ENCODE data around the gene C1orf105. TPM values are rescaled to one million over a fixed set of nuclear protein-coding genes. Genes with fewer than 3 reads are reported as not detected.
A peak's percentile ranks its signal among the peaks of the same experiment; 100 is the strongest.

C1orf105 gene
- total and polyA plus RNA-seq, 2 of the 13 experiments (the other 11 are each of a cell fraction or from before 2014, with no cell fraction given) = 0.15 to 0.45 TPM

DNA sequence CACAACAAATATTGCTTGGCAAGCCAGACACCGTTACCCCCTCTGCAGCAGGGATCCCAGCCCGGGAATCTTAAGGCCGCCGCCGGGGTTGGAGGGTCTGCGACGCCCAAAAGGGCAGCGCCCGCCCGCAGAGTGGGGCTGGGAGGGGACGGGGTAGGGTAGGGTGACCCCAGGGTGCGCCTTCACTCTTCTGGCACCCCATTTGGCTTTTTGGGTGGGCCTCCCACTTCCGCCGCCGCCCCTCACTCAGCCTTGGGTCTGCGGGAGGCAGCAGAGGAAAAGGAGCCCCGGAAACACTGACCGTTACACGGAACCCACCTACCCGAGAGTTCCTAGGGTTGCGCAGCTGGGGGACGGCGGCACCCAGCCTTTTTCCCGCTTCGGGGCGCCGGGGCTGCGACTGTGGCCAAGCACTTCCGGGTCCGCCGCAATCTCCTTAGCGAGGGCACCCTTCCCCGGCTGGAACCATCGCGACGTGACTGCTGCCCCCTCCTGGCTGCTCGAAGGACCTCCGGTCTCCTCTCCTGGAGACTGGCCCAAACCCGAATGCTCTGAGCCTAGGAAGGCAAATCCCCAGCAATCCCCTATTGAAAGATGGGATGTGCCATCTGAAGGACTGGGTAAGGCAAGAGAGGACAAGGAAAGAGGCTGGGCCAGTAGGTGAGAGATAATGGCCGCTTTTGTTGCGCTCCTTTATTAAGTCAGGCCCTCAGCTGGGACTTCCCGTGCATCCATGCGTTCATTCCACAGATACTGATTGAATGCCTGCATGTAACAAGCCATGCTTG lies 23.4 kb downstream of the C1orf105 start, which contains the start of gene PIGC (continued):
- peak; percentile 69; the same call in 1 of the 2 replicates for TF ChIP-seq ETV5 (CRISPR knock-in tag; IDR thresholded peaks at IDR 0.05; ENCODE audit: borderline replicate concordance)
- TF ChIP-seq SMAD3 (CRISPR knock-in tag; IDR thresholded peaks at IDR 0.05) = peak; percentile 86; the same call in 1 of the 2 replicates
- no peak for TF ChIP-seq ZFP36 (IDR thresholded peaks at IDR 0.05; ENCODE audit: borderline replicate concordance, low read depth, low read length, partially characterized antibody)
- peak; percentile 29; the same call in 1 of the 2 replicates for TF ChIP-seq ZSCAN21 (CRISPR knock-in tag; IDR thresholded peaks at IDR 0.05; ENCODE audit: borderline replicate concordance)
- TF ChIP-seq ZBTB7B (CRISPR knock-in tag; IDR thresholded peaks at IDR 0.05) = peak; percentile 55; the same call in 1 of the 2 replicates
- TF ChIP-seq ZNF652 (CRISPR knock-in tag; IDR thresholded peaks at IDR 0.05; ENCODE audit: borderline replicate concordance, low read depth) = peak; percentile 37; the same call in 1 of the 2 replicates
- TF ChIP-seq, protein P1, sequence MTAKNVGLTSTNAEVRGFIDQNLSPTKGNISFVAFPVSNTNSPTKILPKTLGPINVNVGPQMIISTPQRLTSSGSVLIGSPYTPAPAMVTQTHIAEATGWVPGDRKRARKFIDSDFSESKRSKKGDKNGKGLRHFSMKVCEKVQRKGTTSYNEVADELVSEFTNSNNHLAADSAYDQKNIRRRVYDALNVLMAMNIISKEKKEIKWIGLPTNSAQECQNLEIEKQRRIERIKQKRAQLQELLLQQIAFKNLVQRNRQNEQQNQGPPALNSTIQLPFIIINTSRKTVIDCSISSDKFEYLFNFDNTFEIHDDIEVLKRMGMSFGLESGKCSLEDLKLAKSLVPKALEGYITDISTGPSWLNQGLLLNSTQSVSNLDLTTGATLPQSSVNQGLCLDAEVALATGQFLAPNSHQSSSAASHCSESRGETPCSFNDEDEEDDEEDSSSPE (CRISPR knock-in tag; IDR thresholded peaks at IDR 0.05) = peak; percentile 69
- peak; percentile 69 for TF ChIP-seq POLR2AphosphoS5 (IDR thresholded peaks at IDR 0.05; ENCODE audit: low read depth, low read length)
- TF ChIP-seq NFE2L2 (IDR thresholded peaks at IDR 0.05; ENCODE audit: low read length) = no peak
- TF ChIP-seq EHMT2 (IDR thresholded peaks at IDR 0.05; ENCODE audit: borderline replicate concordance, low read depth, low read length) = peak; percentile 50; the same call in 1 of the 2 replicates
- TF ChIP-seq KDM3A (CRISPR knock-in tag; IDR thresholded peaks at IDR 0.05; ENCODE audit: low read depth) = peak; percentile 79
- peak; percentile 57; the same call in 1 of the 2 replicates for TF ChIP-seq KLF6 (CRISPR knock-in tag; IDR thresholded peaks at IDR 0.05)
- peak; percentile 35; the same call in 1 of the 2 replicates for TF ChIP-seq ZNF614 (CRISPR knock-in tag; IDR thresholded peaks at IDR 0.05; ENCODE audit: borderline replicate concordance)
- TF ChIP-seq XRCC5 (optimal IDR thresholded peaks at IDR 0.05; ENCODE audit: low read length) = peak; percentile 93
- peak; percentile 94 for TF ChIP-seq PHF20 (CRISPR knock-in tag; IDR thresholded peaks at IDR 0.05)
- TF ChIP-seq RELA (CRISPR knock-in tag; IDR thresholded peaks at IDR 0.05) = peak; percentile 74; the same call in 1 of the 2 replicates
- TF ChIP-seq HNF1B (CRISPR knock-in tag; IDR thresholded peaks at IDR 0.05) = peak; percentile 85
- TF ChIP-seq, protein P2, sequence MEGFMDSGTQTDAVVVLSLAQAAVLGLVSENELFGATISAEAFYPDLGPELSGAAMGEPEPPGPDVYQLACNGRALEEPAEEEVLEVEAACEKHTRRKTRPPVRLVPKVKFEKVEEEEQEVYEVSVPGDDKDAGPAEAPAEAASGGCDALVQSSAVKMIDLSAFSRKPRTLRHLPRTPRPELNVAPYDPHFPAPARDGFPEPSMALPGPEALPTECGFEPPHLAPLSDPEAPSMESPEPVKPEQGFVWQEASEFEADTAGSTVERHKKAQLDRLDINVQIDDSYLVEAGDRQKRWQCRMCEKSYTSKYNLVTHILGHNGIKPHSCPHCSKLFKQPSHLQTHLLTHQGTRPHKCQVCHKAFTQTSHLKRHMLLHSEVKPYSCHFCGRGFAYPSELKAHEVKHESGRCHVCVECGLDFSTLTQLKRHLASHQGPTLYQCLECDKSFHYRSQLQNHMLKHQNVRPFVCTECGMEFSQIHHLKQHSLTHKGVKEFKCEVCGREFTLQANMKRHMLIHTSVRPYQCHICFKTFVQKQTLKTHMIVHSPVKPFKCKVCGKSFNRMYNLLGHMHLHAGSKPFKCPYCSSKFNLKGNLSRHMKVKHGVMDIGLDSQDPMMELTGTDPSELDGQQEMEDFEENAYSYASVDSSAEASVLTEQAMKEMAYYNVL (CRISPR knock-in tag; IDR thresholded peaks at IDR 0.05; ENCODE audit: borderline replicate concordance) = no peak; the same call in 1 of the 2 replicates
- peak; percentile 58; the same call in 1 of the 2 replicates for TF ChIP-seq ZNF205 (CRISPR knock-in tag; IDR thresholded peaks at IDR 0.05)
- TF ChIP-seq ZNF747 (CRISPR knock-in tag; IDR thresholded peaks at IDR 0.05; ENCODE audit: borderline replicate concordance) = peak; percentile 78; the same call in 1 of the 2 replicates
- TF ChIP-seq ZMAT3 (CRISPR knock-in tag; conservative IDR thresholded peaks at IDR 0.05) = 0 out of 2 replicates have a peak, but pooled peaks have one; percentile 36
- 0 out of 2 replicates have a peak, but pooled peaks have one; percentile 23 for TF ChIP-seq AHR (CRISPR knock-in tag; IDR thresholded peaks at IDR 0.05)
- TF ChIP-seq ZNF776 (CRISPR knock-in tag; IDR thresholded peaks at IDR 0.05) = 0 out of 2 replicates have a peak, but pooled peaks have one; percentile 55
- no peak for TF ChIP-seq RAD51 (IDR thresholded peaks at IDR 0.05; ENCODE audit: borderline replicate concordance)
- peak; percentile 50; the same call in 1 of the 2 replicates for TF ChIP-seq ZSCAN29 (CRISPR knock-in tag; conservative IDR thresholded peaks at IDR 0.05)
- peak; percentile 80; the same call in 1 of the 2 replicates for TF ChIP-seq ZNF264 (CRISPR knock-in tag; IDR thresholded peaks at IDR 0.05)

All from HepG2 (cell line).